Measurements from ENCODE around the gene CDC42EP4.

DNA sequence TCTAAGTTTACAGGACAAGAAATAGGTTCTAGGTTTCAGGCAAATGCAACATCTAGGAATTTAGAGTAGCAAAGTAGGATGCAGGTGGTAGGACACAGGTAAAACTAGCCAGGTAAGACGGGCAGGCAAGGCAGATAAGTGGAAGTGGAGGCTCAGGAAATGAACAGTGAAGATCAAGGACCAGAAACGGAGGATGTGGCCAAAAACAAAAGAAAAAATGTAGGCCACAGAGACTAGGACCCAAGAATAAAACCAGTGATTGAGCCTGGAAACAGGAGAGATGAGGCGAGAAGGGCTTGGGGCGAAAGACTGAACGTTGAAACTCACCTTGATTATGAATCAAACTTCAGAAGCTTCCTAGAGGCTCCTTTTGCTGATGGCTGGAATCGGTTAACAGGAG, 74.1 kb downstream of the CDC42EP4 start:
- TF ChIP-seq ZNF565 (CRISPR knock-in tag; conservative IDR thresholded peaks at IDR 0.05; ENCODE audit: low read depth) (no peak), ZFP3 (CRISPR knock-in tag; IDR thresholded peaks at IDR 0.05) (no peak), RARB (CRISPR knock-in tag; IDR thresholded peaks at IDR 0.05) (no peak), ESRRG (CRISPR knock-in tag; IDR thresholded peaks at IDR 0.05) (no peak)
- TF ChIP-seq, protein P1, sequence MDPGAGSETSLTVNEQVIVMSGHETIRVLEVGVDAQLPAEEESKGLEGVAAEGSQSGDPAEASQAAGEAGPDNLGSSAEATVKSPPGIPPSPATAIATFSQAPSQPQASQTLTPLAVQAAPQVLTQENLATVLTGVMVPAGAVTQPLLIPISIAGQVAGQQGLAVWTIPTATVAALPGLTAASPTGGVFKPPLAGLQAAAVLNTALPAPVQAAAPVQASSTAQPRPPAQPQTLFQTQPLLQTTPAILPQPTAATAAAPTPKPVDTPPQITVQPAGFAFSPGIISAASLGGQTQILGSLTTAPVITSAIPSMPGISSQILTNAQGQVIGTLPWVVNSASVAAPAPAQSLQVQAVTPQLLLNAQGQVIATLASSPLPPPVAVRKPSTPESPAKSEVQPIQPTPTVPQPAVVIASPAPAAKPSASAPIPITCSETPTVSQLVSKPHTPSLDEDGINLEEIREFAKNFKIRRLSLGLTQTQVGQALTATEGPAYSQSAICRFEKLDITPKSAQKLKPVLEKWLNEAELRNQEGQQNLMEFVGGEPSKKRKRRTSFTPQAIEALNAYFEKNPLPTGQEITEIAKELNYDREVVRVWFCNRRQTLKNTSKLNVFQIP (CRISPR knock-in tag; IDR thresholded peaks at IDR 0.05; ENCODE audit: borderline replicate concordance, low read depth), result no peak
- TF ChIP-seq, protein P2, sequence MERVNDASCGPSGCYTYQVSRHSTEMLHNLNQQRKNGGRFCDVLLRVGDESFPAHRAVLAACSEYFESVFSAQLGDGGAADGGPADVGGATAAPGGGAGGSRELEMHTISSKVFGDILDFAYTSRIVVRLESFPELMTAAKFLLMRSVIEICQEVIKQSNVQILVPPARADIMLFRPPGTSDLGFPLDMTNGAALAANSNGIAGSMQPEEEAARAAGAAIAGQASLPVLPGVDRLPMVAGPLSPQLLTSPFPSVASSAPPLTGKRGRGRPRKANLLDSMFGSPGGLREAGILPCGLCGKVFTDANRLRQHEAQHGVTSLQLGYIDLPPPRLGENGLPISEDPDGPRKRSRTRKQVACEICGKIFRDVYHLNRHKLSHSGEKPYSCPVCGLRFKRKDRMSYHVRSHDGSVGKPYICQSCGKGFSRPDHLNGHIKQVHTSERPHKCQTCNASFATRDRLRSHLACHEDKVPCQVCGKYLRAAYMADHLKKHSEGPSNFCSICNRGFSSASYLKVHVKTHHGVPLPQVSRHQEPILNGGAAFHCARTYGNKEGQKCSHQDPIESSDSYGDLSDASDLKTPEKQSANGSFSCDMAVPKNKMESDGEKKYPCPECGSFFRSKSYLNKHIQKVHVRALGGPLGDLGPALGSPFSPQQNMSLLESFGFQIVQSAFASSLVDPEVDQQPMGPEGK (CRISPR knock-in tag; IDR thresholded peaks at IDR 0.05; ENCODE audit: borderline replicate concordance), result no peak
- TF ChIP-seq, protein P3, sequence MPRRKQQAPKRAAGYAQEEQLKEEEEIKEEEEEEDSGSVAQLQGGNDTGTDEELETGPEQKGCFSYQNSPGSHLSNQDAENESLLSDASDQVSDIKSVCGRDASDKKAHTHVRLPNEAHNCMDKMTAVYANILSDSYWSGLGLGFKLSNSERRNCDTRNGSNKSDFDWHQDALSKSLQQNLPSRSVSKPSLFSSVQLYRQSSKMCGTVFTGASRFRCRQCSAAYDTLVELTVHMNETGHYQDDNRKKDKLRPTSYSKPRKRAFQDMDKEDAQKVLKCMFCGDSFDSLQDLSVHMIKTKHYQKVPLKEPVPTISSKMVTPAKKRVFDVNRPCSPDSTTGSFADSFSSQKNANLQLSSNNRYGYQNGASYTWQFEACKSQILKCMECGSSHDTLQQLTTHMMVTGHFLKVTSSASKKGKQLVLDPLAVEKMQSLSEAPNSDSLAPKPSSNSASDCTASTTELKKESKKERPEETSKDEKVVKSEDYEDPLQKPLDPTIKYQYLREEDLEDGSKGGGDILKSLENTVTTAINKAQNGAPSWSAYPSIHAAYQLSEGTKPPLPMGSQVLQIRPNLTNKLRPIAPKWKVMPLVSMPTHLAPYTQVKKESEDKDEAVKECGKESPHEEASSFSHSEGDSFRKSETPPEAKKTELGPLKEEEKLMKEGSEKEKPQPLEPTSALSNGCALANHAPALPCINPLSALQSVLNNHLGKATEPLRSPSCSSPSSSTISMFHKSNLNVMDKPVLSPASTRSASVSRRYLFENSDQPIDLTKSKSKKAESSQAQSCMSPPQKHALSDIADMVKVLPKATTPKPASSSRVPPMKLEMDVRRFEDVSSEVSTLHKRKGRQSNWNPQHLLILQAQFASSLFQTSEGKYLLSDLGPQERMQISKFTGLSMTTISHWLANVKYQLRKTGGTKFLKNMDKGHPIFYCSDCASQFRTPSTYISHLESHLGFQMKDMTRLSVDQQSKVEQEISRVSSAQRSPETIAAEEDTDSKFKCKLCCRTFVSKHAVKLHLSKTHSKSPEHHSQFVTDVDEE (CRISPR knock-in tag; IDR thresholded peaks at IDR 0.05), result no peak

Measured in SK-N-SH treated with all-trans-retinoic acid at 6 μM for 48 hours (cell line).